Activated T-cell treated with anti-CD3 and anti-CD28 coated beads for 48 hours (primary cell): ENCODE measurements around the gene FBXW7.

ENCODE experiments used
- DNase-seq: peaks from one replicate; pipeline ENCODE4 v3.0.0-alpha.2; 2020; ENCODE audit warnings: low read depth

Gene FBXW7

GRCh38 chr4:152510349-152511147, 25.3 kb downstream of the FBXW7 start:
- no peak for DNase-seq

- no peak for DNase-seq
Measured at GRCh38 chr4:152509595-152510225, 26.2 kb downstream of the FBXW7 start.

GRCh38 chr4:152508818-152509217, 27.1 kb downstream of the FBXW7 start:
- no peak for DNase-seq

- no peak for DNase-seq
Measured at GRCh38 chr4:152508386-152508785, 27.5 kb downstream of the FBXW7 start.

GRCh38 chr4:152503653-152504290, 32.1 kb downstream of the FBXW7 start:
- DNase-seq, result no peak

GRCh38 chr4:152501846-152502536, 33.9 kb downstream of the FBXW7 start:
- no peak for DNase-seq

GRCh38 chr4:152500800-152501434, 35.0 kb downstream of the FBXW7 start:
- DNase-seq, result no peak

GRCh38 chr4:152500275-152500674, 35.6 kb downstream of the FBXW7 start:
- DNase-seq, result no peak

GRCh38 chr4:152499344-152499743, 36.5 kb downstream of the FBXW7 start:
- DNase-seq, result no peak

- DNase-seq, result no peak
Measured at GRCh38 chr4:152494020-152494419, 41.9 kb downstream of the FBXW7 start.

- no peak for DNase-seq
Measured at GRCh38 chr4:152488246-152488645, 47.6 kb downstream of the FBXW7 start.

- DNase-seq, result no peak
Measured at GRCh38 chr4:152486429-152487389, 49.2 kb downstream of the FBXW7 start.

- DNase-seq, result no peak
Measured at GRCh38 chr4:152485726-152486276, 50.1 kb downstream of the FBXW7 start.

GRCh38 chr4:152482211-152482610, 53.7 kb downstream of the FBXW7 start:
- no peak for DNase-seq

- no peak for DNase-seq
Measured at GRCh38 chr4:152480901-152481300, 55.0 kb downstream of the FBXW7 start.

GRCh38 chr4:152480326-152480725, 55.6 kb downstream of the FBXW7 start:
- DNase-seq, result no peak

GRCh38 chr4:152479428-152480026, 56.4 kb downstream of the FBXW7 start:
- DNase-seq, result no peak

- no peak for DNase-seq
Measured at GRCh38 chr4:152478461-152479237, 57.2 kb downstream of the FBXW7 start.

- DNase-seq, result no peak
Measured at GRCh38 chr4:152476796-152477195, 59.1 kb downstream of the FBXW7 start.
